HEK293 (cell line): ENCODE measurements around the gene MDFIC.
"Not testable (repeated sequence)": the region's sequence is repeated elsewhere in the genome, so short reads cannot be mapped to it uniquely, and the experiment has no call there.

Source experiments
- CTCF ChIP-seq: fragments of 450-650 bp; formaldehyde crosslinking; IDR thresholded peaks from 2 replicates; pipeline ENCODE4 v1.5.1; 2016; ENCODE audit warnings: missing biosample characterization, missing genetic modification characterization
- MZF1 ChIP-seq: fragments of 450-650 bp; formaldehyde crosslinking; IDR thresholded peaks from 2 replicates; pipeline ENCODE4 v1.5.1; 2017; ENCODE audit warnings: missing biosample characterization, missing genetic modification characterization, borderline replicate concordance
- SETDB1 ChIP-seq: IDR thresholded peaks from one replicate; pipeline ENCODE4 v1.6.1; 2017; ENCODE audit warnings: mild to moderate bottlenecking, low read length, moderate library complexity, mixed read lengths; ENCODE audit not compliant: insufficient read length
- ZBTB26 ChIP-seq: fragments of 450-650 bp; formaldehyde crosslinking; optimal IDR thresholded peaks from 2 replicates; pipeline ENCODE3; 2016; ENCODE audit warnings: missing biosample characterization, mild to moderate bottlenecking, missing genetic modification characterization
- ZNF133 ChIP-seq: fragments of 450-650 bp; formaldehyde crosslinking; IDR thresholded peaks from 2 replicates; pipeline ENCODE4 v1.5.1; 2016; ENCODE audit warnings: missing biosample characterization, missing genetic modification characterization
- ZNF19 ChIP-seq: fragments of 450-650 bp; formaldehyde crosslinking; IDR thresholded peaks from 2 replicates; pipeline ENCODE4; 2016; ENCODE audit warnings: missing biosample characterization, missing genetic modification characterization, low read depth
- ZNF596 ChIP-seq: fragments of 450-650 bp; IDR thresholded peaks from 2 replicates; pipeline ENCODE4 v1.5.0; 2018; ENCODE audit warnings: missing biosample characterization, mild to moderate bottlenecking, missing genetic modification characterization, moderate library complexity
- ZNF791 ChIP-seq: fragments of 450-650 bp; formaldehyde crosslinking; IDR thresholded peaks from 2 replicates; pipeline ENCODE4 v1.5.1; 2016; ENCODE audit warnings: missing biosample characterization, missing genetic modification characterization
- ZXDB ChIP-seq: fragments of 450-650 bp; formaldehyde crosslinking; IDR thresholded peaks from 2 replicates; pipeline ENCODE4 v1.5.1; 2016; ENCODE audit warnings: missing biosample characterization, missing genetic modification characterization
- TF ChIP-seq, protein P1 (sequence below): fragments of 450-650 bp; formaldehyde crosslinking; IDR thresholded peaks from 2 replicates; pipeline ENCODE4 v1.5.1; 2016; ENCODE audit warnings: missing biosample characterization, missing genetic modification characterization, low read depth

DNA sequence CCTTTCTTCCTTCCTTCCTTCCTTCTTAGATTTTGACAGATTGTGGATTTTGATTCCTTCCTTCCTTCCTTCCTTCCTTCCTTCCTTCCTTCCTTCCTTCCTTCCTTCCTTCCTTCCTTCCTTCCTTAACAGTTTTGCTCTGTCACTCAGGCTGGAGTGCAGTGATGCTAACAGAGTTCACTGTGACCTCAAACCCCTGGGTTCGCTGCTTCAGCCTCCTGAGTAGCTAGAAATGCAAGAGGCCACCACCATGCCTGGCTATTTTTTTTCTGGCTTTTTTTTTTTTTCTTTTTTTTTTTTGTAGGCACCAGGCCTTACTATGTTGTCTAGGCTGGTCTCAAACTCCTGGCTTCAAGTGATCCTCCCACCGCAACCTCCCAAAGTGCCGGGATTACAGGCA lies 32.8 kb upstream of the MDFIC start:
- not testable (repeated sequence) for TF ChIP-seq CTCF (tag by site-specific recombination); ZNF596; ZNF791 (tag by site-specific recombination); SETDB1; ZNF133 (tag by site-specific recombination); ZBTB26 (tag by site-specific recombination); ZNF19; MZF1; ZXDB
- TF ChIP-seq, protein P1, sequence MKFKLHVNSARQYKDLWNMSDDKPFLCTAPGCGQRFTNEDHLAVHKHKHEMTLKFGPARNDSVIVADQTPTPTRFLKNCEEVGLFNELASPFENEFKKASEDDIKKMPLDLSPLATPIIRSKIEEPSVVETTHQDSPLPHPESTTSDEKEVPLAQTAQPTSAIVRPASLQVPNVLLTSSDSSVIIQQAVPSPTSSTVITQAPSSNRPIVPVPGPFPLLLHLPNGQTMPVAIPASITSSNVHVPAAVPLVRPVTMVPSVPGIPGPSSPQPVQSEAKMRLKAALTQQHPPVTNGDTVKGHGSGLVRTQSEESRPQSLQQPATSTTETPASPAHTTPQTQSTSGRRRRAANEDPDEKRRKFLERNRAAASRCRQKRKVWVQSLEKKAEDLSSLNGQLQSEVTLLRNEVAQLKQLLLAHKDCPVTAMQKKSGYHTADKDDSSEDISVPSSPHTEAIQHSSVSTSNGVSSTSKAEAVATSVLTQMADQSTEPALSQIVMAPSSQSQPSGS = not testable (repeated sequence)
